GM23248 (cell line): ENCODE measurements around the gene THAP7.
"Not testable (repeated sequence)": the region's sequence is repeated elsewhere in the genome, so short reads cannot be mapped to it uniquely, and the experiment has no call there.

Source experiments
- EZH2 ChIP-seq: fragments of 200-600 bp; sonication (generic); IDR thresholded peaks from 2 replicates; pipeline ENCODE4 v1.6.1; 2018; ENCODE audit warnings: antibody characterized with exemption, mild to moderate bottlenecking; ENCODE audit not compliant: insufficient read depth, poor library complexity, severe bottlenecking
- EZH2phosphoT487 ChIP-seq: fragments of 200-600 bp; sonication (generic); IDR thresholded peaks from 2 replicates; pipeline ENCODE4 v1.6.1; 2018; ENCODE audit warnings: antibody characterized with exemption, moderate library complexity, mild to moderate bottlenecking, low read depth; ENCODE audit not compliant: insufficient read depth

- not testable (repeated sequence) for TF ChIP-seq EZH2phosphoT487, EZH2
Observed at GRCh38 chr22:21048448-21048847, 46.5 kb upstream of the THAP7 start.
